ENCODE results near the gene RFX8.
"Not testable (repeated sequence)": the region's sequence is repeated elsewhere in the genome, so short reads cannot be mapped to it uniquely, and the experiment has no call there.

RFX8 gene

GRCh38 chr2:101438555-101438954 is 36.4 kb downstream of the RFX8 start:
- DNase-seq = not testable (repeated sequence)

- no peak for DNase-seq
Measured at GRCh38 chr2:101435001-101435862, 39.7 kb downstream of the RFX8 start.

GRCh38 chr2:101433465-101433864 is 41.4 kb downstream of the RFX8 start:
- DNase-seq = no peak

- DNase-seq = no peak
Measured at GRCh38 chr2:101432411-101433181, 42.3 kb downstream of the RFX8 start.

- DNase-seq = no peak
Measured at GRCh38 chr2:101431486-101431885, 43.4 kb downstream of the RFX8 start.

- no peak for DNase-seq
Measured at GRCh38 chr2:101430156-101430555, 44.8 kb downstream of the RFX8 start.

GRCh38 chr2:101429453-101429852 is 45.5 kb downstream of the RFX8 start:
- DNase-seq = no peak

- no peak for DNase-seq
Measured at GRCh38 chr2:101428422-101429176, 46.3 kb downstream of the RFX8 start.

GRCh38 chr2:101427743-101428142 is 47.2 kb downstream of the RFX8 start:
- DNase-seq = no peak

- DNase-seq = no peak
Measured at GRCh38 chr2:101427240-101427639, 47.7 kb downstream of the RFX8 start.

- no peak for DNase-seq
Measured at GRCh38 chr2:101426822-101427221, 48.1 kb downstream of the RFX8 start.

- no peak for DNase-seq
Measured at GRCh38 chr2:101420623-101421022, 54.3 kb downstream of the RFX8 start.

GRCh38 chr2:101419096-101419663 is 55.7 kb downstream of the RFX8 start:
- DNase-seq = peak; percentile 77

GRCh38 chr2:101418460-101419095 is 56.3 kb downstream of the RFX8 start:
- no peak for DNase-seq

- DNase-seq = no peak
Measured at GRCh38 chr2:101416609-101417008, 58.3 kb downstream of the RFX8 start.

GRCh38 chr2:101415884-101416283 is 59.0 kb downstream of the RFX8 start:
- DNase-seq = no peak

GRCh38 chr2:101415220-101415619 is 59.7 kb downstream of the RFX8 start:
- DNase-seq = peak; percentile 1

GRCh38 chr2:101412092-101412694 is 62.7 kb downstream of the RFX8 start:
- no peak for DNase-seq

- DNase-seq = no peak
Measured at GRCh38 chr2:101410746-101411145, 64.2 kb downstream of the RFX8 start.

- DNase-seq = no peak
Measured at GRCh38 chr2:101410114-101410513, 64.8 kb downstream of the RFX8 start.

GRCh38 chr2:101409699-101410098 is 65.2 kb downstream of the RFX8 start:
- DNase-seq = no peak

- DNase-seq = no peak
Measured at GRCh38 chr2:101408925-101409324, 66.0 kb downstream of the RFX8 start.

Measured in OCI-M1 (cell line).